T-helper 1 cell treated with Interleukin-12 subunit alpha and Interleukin-12 subunit beta and Interleukin-4 antibody, amounts not matched to agents 30 ng/mL and 1 ng/mL, for 36 hours (primary cell): ENCODE results near the gene KRT1. TPM values are rescaled to one million over a fixed set of nuclear protein-coding genes. Genes with fewer than 3 reads are reported as not detected.
"Not testable (repeated sequence)": the region's sequence is repeated elsewhere in the genome, so short reads cannot be mapped to it uniquely, and the experiment has no call there.

Experiments used
- intact Hi-C: fragments of 100-400 bp; cut with micrococcal nuclease; formaldehyde crosslinking; loops from one replicate; pipeline ENCODE4 v1.15.1; 2024
- total RNA-seq: library from RNA; stranded (reverse); gene quantifications from 2 replicates; pipeline ENCODE4 v1.2.3, GENCODE V29; 2022

The KRT1 gene
- total RNA-seq, 1 donor from 2014 or later, result 0.51 TPM

- intact Hi-C loops, result no loop called here
These were observed 3.5 kb upstream of the KRT1 start for GRCh38 chr12:52683575-52684300.

DNA sequence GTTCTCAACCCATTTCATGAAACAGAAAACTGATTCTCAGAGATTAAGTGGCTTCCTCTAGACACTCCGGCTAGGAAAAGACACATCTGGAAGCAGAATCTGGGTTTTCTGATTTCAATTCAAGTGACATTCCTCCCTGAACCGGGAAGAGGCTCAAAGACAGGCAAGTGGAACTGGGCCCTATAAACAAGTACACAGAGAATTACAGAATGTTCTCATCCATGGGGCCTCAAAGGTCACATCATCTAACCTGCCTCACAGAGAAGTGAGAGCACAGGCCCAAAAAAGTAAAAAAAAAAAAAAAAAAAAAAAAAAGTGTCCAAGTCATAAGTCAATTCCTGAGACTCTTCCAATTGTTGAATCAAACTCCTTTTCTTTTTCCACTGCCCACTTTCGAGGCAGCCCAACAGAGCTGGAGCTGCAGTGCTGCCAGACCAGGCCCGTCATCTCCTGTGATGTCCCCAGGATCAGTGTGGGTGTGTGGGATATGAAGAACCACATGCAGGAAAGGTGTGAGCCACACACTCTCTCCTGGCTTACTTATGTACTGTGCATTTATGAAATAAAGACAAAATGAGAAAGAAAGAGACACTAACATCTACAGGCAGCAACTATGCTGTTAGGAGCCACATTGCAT, 2.8 kb upstream of the KRT1 start:
- intact Hi-C loops, result no loop called here

DNA sequence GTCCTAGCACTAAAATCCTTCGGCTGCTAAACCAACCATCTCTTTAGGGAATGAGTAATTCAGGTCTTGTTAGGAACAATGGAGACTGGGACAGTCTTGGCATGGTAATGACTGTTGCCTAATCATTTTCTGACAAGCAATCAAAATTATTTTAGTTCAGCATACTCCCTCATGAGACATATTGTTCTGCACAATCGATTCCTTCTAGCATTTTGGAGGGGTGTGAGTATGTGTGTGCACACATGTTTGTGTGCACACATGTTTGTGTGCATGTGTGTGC, 2.1 kb upstream of the KRT1 start:
- intact Hi-C loops, result no loop called here

DNA sequence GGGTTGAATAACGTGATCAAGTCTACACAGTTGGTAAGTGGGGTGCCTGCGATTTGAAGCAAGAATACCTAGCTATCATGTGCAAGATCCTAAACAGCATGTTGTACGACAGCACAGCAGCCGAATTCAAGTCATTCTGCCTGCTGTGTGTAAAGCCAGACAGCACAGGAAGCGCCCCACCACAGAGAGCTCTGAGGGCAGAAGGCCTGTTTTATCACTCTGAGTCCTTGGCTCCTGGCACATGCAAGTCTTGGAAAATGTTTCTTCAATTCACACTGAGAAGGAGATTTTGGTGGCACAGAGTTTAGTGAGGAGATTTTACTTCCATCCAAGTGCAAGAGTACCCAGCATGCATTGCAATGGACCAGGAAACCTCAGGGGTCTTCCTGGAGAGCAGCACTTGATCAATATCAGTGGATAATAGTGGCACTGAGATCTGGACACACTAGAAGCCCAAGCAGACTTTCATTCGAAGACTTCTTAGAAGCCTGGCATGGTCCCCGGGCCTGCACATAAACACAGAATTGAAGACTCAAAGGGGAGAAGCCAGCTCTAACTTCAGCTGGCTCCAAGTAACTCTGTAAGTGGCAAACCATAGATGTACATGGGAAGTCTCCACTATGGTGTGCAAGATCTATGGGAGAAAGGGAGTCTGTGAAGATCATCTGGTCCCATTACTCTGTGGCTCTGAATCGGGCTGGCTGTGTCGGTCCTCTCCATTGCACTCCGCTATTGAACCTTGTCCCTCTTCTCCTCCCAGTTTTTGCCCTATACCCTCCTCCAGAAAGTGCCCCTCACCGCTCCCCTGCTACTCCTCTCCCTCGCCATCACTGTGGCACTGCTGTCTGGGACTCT, 1.5 kb upstream of the KRT1 start:
- intact Hi-C loops, result no loop called here

DNA sequence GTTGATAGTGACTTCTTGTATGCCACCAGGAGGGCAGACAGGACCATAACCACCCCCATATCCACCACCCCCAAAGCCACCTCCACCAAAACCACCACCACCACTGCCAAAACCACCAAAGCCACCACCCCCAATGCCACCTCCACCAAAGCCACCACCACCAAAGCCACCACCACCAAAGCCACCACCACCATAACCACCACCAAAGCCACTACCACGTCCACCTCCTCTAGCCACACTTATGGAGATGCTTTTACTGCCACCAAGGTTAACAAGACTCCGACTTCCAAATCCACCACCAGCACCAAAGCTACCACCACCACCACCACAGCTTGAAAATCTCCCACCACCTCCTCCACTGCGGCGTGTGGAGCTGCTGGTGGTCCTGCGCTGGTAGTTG, 332 bp downstream of the KRT1 start:
- intact Hi-C loops, result no loop called here

GRCh38 chr12:52677671-52678070, 2.5 kb downstream of the KRT1 start:
- intact Hi-C loops, result no loop called here

DNA sequence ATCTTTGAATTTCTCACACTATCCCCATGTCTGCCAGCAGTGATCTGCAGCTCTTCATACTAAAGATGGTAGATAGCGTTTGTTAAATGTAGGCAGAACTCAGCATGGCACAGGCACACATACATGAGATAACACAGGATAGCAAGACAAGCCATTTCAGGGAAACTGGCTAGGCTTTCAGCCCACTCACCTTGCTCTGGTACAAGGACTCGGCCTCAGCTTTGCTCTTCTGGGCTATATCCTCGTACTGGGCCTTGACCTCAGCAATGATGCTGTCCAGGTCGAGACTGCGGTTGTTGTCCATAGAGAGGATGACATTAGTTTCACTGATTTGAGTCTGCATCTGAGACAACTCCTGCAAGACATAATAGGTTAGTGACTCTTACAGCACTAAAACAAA, 3.1 kb downstream of the KRT1 start:
- intact Hi-C loops, result no loop called here

GRCh38 chr12:52676163-52676562, 4.0 kb downstream of the KRT1 start:
- intact Hi-C loops, result no loop called here

DNA sequence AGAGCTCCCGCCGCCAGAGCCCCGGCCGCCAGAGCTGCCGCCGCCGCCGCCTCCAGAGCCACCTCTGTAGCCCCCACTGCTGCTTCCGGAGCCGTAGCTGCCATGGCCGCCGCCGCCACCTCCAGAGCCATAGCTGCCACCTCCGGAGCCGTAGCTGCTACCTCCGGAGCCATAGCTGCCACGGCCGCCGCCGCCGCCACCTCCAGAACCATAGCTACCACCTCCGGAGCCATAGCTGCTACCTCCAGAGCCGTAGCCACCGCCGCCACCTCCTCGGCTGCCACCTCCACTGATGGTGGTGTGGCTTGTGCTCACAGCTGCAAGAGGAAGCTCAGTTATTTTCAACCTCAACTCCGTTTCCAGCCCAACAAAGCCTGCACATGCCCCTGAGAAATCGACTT, 4.9 kb downstream of the KRT1 start:
- intact Hi-C loops, result no loop called here

DNA sequence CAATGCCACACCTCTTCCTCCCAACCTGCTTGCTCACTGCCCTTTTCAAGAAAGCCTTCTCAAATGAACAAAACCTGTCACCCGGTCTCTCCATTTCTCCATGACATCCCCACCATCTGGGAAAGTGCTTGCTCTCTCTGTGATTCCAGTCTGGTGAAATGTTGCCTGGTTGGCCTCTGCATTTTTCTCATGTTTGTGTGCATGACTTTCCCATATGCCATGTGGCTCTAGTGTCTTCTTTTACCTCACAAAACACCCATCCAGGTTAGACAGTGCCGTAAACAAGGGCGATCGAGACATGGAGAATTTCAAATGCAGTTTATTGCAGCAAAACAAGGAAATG, 5.8 kb downstream of the KRT1 start:
- intact Hi-C loops, result no loop called here

- intact Hi-C loops, result no loop called here
These were observed 6.3 kb downstream of the KRT1 start for GRCh38 chr12:52673713-52674432.

DNA sequence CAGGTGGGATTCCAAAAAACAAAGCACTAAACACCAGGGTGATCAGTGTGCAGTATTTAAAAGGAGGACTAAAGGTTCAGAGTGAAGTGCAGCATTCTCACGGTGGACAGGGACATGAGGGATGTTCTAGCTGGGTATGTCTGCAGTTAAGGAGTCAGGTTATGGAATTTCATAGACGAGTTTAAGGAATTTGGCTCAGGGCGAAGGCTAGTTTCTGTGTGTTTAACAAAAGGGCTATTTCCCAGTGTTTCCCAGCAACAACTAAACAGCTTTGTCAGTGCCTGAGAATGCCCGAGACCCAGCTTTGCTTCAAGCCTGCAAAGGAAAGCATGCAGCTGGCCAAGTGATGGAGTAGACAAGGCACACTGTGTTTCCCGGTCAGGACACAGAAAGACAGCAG, 7.0 kb downstream of the KRT1 start:
- intact Hi-C loops, result no loop called here

GRCh38 chr12:52672321-52672933, 7.8 kb downstream of the KRT1 start:
- intact Hi-C loops, result no loop called here

DNA sequence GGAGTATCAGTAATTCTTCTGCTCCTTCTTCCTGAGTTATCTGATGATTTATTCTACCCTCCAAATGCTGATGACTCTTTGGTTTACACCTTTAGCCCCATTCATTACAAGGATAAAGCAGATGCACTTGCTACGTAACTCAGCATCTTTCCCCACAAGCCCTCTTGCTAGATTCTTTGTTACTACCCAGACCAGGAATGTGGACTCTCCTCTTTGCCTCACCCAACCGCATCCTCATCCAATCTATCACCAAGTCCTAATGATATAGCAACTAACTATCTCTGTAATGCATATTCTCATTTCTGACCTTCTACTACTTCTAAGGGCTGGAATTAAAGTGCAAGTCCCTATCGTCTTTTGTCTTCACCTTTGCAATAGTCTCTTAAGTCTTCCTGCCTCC, 9.2 kb downstream of the KRT1 start:
- intact Hi-C loops, result no loop called here

- intact Hi-C loops, result no loop called here
These were observed 9.7 kb downstream of the KRT1 start for GRCh38 chr12:52670506-52670905.

GRCh38 chr12:52669941-52670340, 10.3 kb downstream of the KRT1 start:
- intact Hi-C loops, result not testable (repeated sequence)

DNA sequence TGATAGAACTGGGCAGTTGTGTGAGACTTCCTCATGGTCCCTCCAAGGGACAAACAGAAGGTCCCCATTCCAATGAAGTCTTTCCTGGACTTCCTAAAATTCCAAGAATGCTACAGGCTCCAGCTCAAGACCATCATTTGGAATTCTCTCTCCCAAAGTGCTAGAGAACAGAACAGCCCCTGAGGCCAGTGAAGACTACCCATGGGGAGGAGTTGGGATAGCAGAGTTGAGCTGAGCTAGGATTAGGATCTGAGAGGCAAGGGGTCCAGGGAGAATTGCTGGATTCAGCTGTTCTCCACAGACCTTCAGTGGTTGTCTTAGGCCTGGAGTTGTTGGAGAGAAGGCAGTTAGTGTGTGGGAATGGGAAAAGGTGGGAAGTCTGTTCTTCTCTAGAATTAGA, 10.8 kb downstream of the KRT1 start:
- intact Hi-C loops, result no loop called here

DNA sequence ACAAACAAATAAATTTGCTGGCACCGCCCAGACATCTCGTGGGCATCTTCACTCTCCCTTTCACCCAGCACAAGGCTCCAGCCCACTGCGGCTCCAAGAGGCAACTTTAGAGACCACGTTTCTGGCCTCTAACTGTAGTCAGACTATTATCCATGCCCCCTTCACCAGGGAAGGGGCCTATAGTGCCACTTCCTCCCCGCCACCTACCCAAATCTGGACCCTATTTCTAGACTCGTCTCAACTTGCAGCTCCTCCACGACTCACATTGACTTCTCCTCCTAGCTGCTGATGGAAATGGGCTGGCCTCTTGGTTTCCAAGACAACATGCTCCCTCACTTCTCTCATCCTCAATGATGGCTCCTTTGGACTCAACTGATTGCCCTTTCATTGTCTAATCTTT, 12.3 kb downstream of the KRT1 start:
- intact Hi-C loops, result no loop called here

DNA sequence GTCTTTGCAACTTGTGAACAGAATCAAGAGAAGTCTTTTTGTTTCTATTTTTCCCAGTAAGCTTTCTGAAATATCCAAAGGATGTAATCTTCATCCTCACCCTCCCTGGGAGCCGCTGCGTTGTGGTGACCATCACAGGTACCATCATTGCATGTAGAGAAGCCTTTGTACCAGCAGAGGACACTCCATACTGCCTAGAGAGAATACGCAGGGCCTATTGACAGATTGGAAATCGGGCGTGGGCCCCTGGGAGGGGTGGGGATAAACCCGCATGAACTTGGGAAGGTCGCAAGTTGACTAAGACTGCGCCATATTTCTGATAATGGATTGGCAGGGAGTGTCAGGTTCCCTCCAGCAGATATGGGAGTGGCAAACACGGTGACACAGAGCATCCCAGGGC, 12.7 kb downstream of the KRT1 start:
- intact Hi-C loops, result no loop called here

DNA sequence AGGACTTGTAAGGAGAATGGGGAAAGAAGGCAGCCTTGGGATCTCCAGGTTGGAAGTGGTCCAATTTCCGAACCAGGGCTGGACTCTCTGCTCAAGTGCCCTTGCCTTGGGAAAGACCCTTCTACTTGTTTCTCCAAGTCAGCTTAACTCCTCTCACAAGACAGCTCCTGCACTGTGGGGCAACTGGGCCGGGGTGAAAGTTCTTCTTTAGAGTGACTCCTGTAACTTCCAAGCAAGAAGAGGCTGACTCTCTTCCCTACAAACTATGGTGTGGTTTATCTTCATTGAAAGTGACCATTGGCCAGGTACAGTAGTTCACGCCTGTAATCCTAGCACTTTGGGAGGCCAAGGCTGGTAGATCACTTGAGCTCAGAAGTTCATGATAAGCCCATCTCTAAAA, 13.7 kb downstream of the KRT1 start:
- intact Hi-C loops, result no loop called here

GRCh38 chr12:52663420-52663819, 16.8 kb downstream of the KRT1 start:
- intact Hi-C loops, result no loop called here

DNA sequence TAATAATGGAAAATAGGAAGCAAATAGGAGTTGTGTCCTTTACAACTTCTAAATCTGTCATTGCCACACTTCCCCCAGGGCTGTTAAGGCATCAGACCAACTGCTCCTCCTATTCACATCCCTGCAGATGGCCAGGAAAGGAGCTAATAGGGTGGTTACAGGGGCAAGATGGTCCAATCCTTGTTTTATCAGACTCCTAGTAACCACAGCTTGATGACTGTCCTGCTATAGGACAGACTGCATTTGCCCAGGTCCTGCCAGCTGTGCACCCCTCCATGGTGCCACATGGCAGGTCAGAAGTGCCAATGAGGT, 17.3 kb downstream of the KRT1 start:
- intact Hi-C loops, result no loop called here
